Dendritic cell treated with granulocyte-macrophage colony-stimulating factor and Interleukin-4, amounts not matched to agents 40 ng/mL and 50 ng/mL, for 4 days (primary cell): ENCODE results near the gene RCCD1.

ENCODE experiments used
- H3K27ac Mint-ChIP-seq: one replicate; pipeline ENCODE4 v1.8.0; 2022; ENCODE audit warnings: mild to moderate bottlenecking, mixed read lengths
- H3K27me3 Mint-ChIP-seq: one replicate; pipeline ENCODE4 v1.8.0; 2022; ENCODE audit warnings: mild to moderate bottlenecking, mixed read lengths
- H3K36me3 Mint-ChIP-seq: one replicate; pipeline ENCODE4 v1.8.0; 2022; ENCODE audit warnings: low read depth, mixed read lengths
- H3K4me1 Mint-ChIP-seq: one replicate; pipeline ENCODE4 v1.8.0; 2022; ENCODE audit warnings: low read depth, mixed read lengths
- H3K4me3 Mint-ChIP-seq: one replicate; pipeline ENCODE4 v1.8.0; 2022; ENCODE audit warnings: mild to moderate bottlenecking, moderate library complexity, mixed read lengths
- H3K9me3 Mint-ChIP-seq: one replicate; pipeline ENCODE4 v1.8.0; 2022; ENCODE audit warnings: mixed read lengths
- intact Hi-C: fragments of 100-400 bp; cut with micrococcal nuclease; formaldehyde crosslinking; loops from one replicate; pipeline ENCODE4 v1.15.0; 2022

Gene RCCD1

DNA sequence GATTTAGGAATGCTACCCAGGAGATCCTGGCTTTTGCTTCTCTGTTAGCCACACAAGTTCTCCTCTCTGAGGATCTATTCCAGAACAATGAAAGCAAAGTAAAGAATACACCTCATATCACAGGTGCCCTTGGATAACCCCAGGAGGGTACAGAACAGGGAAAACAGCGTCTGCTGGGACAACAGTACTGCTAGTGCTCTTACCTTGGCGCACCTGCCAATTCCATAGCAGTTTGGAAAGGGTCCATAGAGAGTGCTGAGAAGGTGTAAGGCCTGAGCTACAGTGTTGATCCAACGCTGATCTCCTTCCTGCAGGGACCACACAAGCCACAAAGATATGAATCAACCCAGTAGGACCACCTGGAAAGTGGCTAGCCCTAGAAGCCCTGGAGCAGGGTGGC is 52.6 kb downstream of the RCCD1 start:
- no peaks in the 10 kb centered on the region for H3K27me3 Mint-ChIP-seq
- H3K4me1 Mint-ChIP-seq: no peaks in the 10 kb centered on the region
- H3K9me3 Mint-ChIP-seq: no peaks in the 10 kb centered on the region
- peaks cover 96% of the 10 kb centered on the region for H3K36me3 Mint-ChIP-seq
- H3K4me3 Mint-ChIP-seq: no peak overlapping the region
- H3K27ac Mint-ChIP-seq: no peak overlapping the region
- intact Hi-C loops: no loop called here
